ENCODE data around the gene DPP6.

DPP6 gene

DNA sequence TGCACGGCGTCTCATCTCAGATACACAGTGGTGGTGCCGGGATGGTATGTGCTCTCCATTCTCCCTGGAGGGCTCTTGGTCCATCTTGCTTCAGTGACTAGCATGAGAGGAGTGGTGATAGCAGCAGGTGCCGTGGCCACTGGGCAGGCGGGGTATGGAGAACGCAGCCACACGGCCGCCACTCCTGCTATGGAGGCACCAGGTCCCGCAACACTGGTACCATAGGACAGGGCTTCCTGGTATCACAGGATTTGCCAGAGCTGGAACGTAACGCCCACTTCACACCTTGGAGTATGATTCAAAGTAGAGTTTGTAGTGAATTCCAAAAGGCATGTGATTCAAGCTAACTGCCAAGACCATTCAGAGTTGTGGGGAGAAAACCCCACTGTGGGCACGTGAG lies 284.1 kb downstream of the DPP6 start:
- TF ChIP-seq, protein P1, sequence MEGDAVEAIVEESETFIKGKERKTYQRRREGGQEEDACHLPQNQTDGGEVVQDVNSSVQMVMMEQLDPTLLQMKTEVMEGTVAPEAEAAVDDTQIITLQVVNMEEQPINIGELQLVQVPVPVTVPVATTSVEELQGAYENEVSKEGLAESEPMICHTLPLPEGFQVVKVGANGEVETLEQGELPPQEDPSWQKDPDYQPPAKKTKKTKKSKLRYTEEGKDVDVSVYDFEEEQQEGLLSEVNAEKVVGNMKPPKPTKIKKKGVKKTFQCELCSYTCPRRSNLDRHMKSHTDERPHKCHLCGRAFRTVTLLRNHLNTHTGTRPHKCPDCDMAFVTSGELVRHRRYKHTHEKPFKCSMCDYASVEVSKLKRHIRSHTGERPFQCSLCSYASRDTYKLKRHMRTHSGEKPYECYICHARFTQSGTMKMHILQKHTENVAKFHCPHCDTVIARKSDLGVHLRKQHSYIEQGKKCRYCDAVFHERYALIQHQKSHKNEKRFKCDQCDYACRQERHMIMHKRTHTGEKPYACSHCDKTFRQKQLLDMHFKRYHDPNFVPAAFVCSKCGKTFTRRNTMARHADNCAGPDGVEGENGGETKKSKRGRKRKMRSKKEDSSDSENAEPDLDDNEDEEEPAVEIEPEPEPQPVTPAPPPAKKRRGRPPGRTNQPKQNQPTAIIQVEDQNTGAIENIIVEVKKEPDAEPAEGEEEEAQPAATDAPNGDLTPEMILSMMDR (conservative IDR thresholded peaks at IDR 0.05) = no peak
- no peak overlapping the region for H3K27ac ChIP-seq

DNA sequence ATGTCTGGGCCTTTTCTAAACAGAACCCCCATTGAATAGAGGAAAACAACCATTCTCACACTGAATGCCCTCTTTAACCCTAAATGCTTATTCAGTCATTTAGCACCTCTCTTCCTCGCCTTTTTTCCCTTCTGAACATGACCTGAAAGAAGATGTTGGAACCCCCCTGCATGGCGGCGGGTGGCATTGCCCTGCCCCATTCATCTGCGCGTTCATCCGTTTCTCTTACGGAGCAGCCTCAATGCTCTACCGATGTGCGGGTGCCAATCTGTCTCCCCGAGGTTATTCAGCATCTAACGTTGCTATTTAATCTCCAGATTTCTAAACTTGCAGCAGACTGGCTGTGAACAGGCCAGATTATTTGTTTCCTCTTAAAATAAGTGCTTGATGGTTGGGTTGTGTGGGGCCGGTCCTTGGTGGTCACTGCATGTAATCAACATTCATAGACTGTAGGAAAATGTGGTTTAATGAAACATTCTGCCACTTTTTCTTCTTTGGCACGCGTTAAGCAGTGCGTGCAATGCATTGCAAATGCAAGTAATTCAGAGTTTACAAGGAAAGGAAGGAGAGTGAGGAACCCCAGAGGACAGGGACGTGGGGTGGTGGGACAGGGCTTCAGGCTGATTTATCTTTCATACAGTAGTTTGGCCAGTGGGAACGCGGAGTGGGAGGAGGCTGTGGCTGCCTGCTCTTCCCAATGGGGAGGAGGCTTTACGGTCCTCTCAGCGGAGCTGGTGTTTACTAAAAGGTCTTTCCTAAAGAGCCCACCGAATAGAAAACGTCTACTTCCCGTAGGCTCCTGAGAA lies 286.7 kb downstream of the DPP6 start:
- H3K27ac ChIP-seq = no peak overlapping the region
- TF ChIP-seq, protein P1 (conservative IDR thresholded peaks at IDR 0.05) = no peak

DNA sequence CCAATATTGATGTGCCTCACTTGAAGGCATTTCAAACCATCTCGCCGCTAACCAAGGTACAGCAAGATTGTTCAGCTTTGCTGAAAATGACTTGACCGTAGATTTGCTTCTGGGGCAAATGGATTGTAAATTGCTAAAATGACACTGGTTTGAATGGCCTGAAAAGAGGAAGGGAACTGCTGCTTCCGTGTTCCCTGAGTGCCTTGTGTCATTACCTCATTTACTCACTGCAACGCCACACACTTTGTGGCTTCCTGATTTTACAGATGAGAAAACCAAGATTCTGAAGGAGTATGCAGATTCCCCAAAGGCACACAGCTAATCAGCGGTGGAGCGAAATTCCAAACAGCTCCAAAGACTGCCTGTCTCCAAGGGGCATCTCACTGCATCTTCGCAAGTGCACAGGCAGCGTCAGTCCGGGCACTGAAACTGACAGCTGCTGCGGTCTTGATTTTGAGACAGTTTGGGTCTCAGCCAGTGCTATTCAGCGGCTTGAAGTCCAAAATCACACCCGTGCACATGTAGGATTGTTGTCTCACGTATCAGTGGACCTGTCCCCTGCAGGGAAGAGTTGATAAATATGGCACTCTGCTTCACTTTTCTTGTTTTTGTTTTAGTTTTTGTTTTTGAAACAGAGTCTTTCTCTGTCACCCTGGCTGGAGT lies 290.9 kb downstream of the DPP6 start:
- TF ChIP-seq, protein P1 (conservative IDR thresholded peaks at IDR 0.05) = no peak

DNA sequence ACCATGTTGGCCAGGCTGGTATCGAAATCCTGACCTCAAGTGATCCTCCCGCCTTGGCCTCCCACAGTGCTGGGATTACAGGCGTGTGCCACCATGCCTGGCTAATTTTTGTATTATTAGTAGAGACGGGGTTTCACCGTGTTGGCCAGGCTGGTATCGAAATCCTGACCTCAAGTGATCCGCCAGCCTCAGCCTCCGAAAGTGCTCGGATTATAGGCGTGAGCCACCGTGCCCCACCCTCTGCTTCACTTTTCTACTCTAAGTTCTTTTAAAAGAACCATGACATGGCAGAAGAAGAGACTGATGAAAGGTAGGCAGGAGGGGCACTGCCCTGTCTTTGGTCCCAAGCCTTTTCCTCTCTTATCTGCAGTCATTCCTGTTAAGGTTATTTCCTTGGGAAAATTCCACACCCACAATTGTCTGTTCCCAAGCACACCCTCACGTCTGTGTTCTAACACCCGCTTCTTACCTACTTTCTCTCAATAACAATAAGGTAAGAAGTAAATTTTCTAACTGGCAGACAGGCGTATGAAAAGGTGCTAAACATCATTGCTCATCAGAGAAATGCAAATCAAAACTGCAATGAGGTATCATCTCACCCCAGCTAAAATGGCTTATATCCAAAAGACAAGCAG lies 291.7 kb downstream of the DPP6 start:
- no peak overlapping the region for H3K27ac ChIP-seq
- TF ChIP-seq, protein P1 (conservative IDR thresholded peaks at IDR 0.05) = no peak

More for the DNA sequence above, 290.9 kb downstream of the DPP6 start:
- no peak overlapping the region for H3K27ac ChIP-seq

DNA sequence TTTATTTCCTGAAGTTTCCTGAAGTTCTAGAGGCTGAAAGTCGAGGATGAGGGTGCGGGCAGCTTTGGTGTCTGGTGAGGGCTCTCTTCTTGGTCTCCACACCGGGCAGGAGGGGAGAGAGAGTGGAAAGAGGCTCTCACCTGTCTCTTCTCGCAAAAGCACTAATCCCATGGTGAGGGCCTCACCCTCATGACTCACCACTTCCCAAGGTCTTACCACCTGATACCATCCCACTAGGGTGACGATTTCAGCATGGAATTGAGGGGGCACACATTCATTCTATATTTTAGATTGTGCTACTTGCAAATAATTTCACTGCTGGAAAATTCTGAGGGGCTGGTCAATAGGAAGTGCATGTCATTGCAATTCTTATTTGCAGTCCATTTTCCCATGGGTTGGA lies 292.9 kb downstream of the DPP6 start:
- TF ChIP-seq, protein P1 (conservative IDR thresholded peaks at IDR 0.05) = no peak
- H3K27ac ChIP-seq = no peak overlapping the region

DNA sequence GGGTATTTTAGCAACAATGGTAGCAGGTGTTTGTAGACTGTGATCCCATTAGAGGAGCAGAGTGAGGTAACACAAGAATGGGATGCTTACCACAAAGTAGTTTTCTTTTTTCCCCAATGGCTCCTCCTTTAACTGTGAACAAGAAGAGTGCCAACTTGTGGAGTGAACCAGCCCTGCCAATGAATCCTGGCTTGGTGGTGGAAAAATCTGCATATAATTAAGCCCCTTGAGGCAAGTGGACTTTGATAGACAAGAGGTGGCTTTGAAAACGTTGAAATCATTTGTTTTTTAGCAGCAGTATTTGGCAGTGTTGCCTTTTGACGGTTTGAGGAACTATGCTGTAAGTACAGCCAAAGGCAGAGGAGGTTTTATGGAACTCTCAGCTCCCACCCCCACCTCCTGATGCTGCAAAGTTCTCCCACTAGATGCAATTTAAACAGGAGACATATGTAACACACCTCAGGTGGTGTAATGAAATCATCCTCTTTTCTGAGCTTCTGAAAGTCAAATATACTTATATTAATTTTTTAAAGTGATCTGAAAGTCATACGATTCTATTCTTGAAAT lies 295.6 kb downstream of the DPP6 start:
- no peak overlapping the region for H3K27ac ChIP-seq
- TF ChIP-seq, protein P1 (conservative IDR thresholded peaks at IDR 0.05) = no peak

DNA sequence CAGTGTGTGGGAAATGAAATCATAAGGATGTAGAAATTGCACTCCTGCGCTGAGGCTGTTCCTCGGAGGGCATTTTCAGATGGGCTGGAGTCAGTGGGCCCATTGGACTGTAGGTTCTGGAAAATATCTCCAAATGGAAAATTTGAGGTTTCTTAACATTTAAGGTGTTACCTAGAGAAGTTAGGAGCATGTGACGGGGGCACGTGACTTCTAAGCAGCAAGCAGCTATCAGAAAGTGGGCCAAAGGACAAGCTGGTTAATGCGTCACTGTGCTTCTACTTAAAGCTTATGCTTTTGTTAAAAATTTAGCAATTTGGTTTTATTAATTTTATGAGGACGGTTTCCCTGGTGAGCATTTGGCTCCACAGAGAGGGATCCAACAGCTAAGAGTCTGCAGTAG lies 298.7 kb downstream of the DPP6 start:
- TF ChIP-seq, protein P1 (conservative IDR thresholded peaks at IDR 0.05) = no peak
- no peak overlapping the region for H3K27ac ChIP-seq

Measured in VCaP (cell line).